ENCODE results near the gene TENM3.

The TENM3 gene

GRCh38 chr4:182411391-182411790, 168.2 kb downstream of the TENM3 start:
- DNase-seq (ENCODE audit: low spot score), result no peak
- Mint-ChIP-seq H3K27ac (no peak overlapping the region), H3K36me3 (ENCODE audit: low read depth) (no peaks in the 10 kb centered on the region), H3K4me1 (ENCODE audit: low read depth) (no peaks in the 10 kb centered on the region), H3K27me3 (ENCODE audit: low read depth) (no peaks in the 10 kb centered on the region), H3K9me3 (peaks cover 14% of the 10 kb centered on the region), H3K4me3 (no peak overlapping the region)

DNA sequence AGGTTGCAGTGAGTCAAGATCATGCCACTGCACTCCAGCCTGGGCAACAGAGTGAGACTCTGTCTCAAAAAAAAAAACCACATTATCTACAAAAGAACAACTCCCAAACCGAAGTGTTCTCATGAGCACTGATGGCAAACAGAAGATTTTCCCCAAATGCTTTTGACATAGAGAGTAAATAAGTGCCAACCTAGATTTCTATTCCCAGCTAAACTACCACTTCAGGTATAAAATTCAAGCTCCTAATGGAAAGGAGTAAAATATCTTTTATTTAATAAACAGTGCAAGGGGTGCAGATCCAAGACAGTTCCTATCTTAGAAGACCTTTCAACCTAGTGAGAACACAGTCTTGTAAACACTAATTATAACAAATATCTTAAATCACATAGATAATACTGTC, 170.3 kb downstream of the TENM3 start:
- Mint-ChIP-seq H3K4me1 (ENCODE audit: low read depth) (no peaks in the 10 kb centered on the region), H3K36me3 (ENCODE audit: low read depth) (no peaks in the 10 kb centered on the region)

DNA sequence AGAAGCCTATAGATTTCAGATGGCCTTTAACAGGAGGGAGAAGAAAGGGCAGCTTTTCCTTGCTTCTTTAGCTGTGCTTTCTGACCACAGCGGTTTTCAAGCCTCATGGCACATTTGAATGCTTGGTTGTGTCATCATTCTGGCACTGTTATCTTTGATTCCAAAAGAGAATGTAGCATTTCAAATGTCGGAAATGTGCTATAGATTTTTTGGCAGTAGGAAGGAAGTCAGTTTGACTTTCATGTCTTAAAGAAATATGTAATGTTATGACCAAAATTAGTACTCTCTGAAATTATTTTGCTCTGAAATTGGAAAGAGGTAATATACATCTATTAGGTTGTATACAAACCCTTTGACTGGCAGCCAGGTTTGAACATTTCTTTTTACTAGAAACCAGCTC, 171.9 kb downstream of the TENM3 start:
- no peak for DNase-seq (ENCODE audit: low spot score)
- Mint-ChIP-seq H3K36me3 (ENCODE audit: low read depth) (no peaks in the 10 kb centered on the region), H3K4me1 (ENCODE audit: low read depth) (no peaks in the 10 kb centered on the region), H3K4me3 (no peak overlapping the region), H3K27ac (no peak overlapping the region), H3K27me3 (ENCODE audit: low read depth) (no peaks in the 10 kb centered on the region), H3K9me3 (peaks cover 14% of the 10 kb centered on the region)

More for the DNA sequence above, 170.3 kb downstream of the TENM3 start:
- Mint-ChIP-seq H3K27me3 (ENCODE audit: low read depth) (no peaks in the 10 kb centered on the region), H3K4me3 (no peak overlapping the region), H3K9me3 (peaks cover 14% of the 10 kb centered on the region), H3K27ac (no peak overlapping the region)
- DNase-seq (ENCODE audit: low spot score), result no peak

- Mint-ChIP-seq H3K4me3 (no peak overlapping the region), H3K27ac (no peak overlapping the region), H3K4me1 (ENCODE audit: low read depth) (no peaks in the 10 kb centered on the region), H3K36me3 (ENCODE audit: low read depth) (no peaks in the 10 kb centered on the region), H3K27me3 (ENCODE audit: low read depth) (no peaks in the 10 kb centered on the region), H3K9me3 (peaks cover 14% of the 10 kb centered on the region)
- DNase-seq (ENCODE audit: low spot score), result no peak
Measured at GRCh38 chr4:182416067-182416466, 172.9 kb downstream of the TENM3 start.

DNA sequence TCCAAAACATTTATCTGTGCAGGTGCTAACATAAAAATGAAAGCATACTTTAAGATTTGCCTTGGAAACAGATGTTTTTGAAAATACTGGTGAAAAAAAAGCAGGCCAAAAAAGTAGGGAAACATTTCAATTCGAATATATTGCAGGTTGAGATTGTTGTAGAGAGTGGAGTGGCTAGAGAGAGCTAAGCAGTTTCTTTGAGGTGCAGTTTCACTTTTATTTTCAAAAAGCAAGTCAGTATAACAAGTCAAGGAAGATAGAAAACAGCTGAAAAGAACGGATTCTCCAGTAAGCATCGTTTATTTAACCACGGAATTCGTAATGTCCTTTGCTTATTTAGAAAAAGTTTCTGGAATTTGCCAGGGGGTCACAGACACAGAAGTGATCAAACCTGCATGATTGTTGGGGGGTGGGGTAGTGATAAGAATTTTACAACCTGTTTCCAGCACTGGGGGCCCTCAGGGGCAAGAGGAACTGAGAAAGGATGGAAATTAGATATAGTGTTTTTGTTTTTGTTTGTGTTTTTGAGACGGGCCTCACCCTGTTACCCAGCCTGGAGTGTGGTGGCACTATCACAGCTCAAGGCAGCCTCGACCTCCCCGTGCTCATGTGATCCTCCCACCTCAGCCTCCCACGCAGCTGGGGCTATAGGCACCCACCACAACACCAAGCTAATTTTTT, 175.0 kb downstream of the TENM3 start:
- Mint-ChIP-seq H3K27ac (no peak overlapping the region), H3K36me3 (ENCODE audit: low read depth) (no peaks in the 10 kb centered on the region), H3K4me3 (no peak overlapping the region), H3K27me3 (ENCODE audit: low read depth) (no peaks in the 10 kb centered on the region), H3K4me1 (ENCODE audit: low read depth) (no peaks in the 10 kb centered on the region), H3K9me3 (peaks cover 6% of the 10 kb centered on the region)
- no peak for DNase-seq (ENCODE audit: low spot score)

GRCh38 chr4:182420189-182420588, 177.0 kb downstream of the TENM3 start:
- H3K27ac Mint-ChIP-seq, result no peak overlapping the region
- no peaks in the 10 kb centered on the region for H3K4me1 Mint-ChIP-seq (ENCODE audit: low read depth)
- no peaks in the 10 kb centered on the region for H3K9me3 Mint-ChIP-seq

GRCh38 chr4:182421753-182422152, 178.6 kb downstream of the TENM3 start:
- DNase-seq (ENCODE audit: low spot score), result no peak
- Mint-ChIP-seq H3K27ac (no peak overlapping the region), H3K27me3 (ENCODE audit: low read depth) (no peaks in the 10 kb centered on the region), H3K4me3 (no peak overlapping the region), H3K36me3 (ENCODE audit: low read depth) (no peaks in the 10 kb centered on the region), H3K9me3 (no peaks in the 10 kb centered on the region), H3K4me1 (ENCODE audit: low read depth) (no peaks in the 10 kb centered on the region)

More at GRCh38 chr4:182420189-182420588, 177.0 kb downstream of the TENM3 start:
- no peak for DNase-seq (ENCODE audit: low spot score)
- Mint-ChIP-seq H3K4me3 (no peak overlapping the region), H3K27me3 (ENCODE audit: low read depth) (no peaks in the 10 kb centered on the region), H3K36me3 (ENCODE audit: low read depth) (no peaks in the 10 kb centered on the region)

DNA sequence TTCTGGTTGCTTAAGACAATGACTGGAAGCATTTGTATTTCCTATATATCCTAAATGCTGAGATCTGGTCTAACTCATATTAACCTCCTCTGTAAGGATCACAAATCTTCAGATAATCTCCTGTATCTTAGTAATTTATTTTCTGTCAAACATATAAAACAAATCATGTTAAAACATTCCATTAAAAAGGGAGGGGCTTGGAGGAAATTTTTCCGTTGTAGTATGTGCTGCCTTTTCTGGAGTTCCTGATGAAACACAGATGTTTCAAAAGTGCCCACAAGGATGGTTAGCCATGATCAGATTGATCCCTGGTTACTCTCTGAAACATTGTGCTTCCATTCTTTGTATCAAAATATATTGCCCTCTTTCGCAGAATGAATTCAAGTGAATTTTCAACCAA, 182.1 kb downstream of the TENM3 start:
- H3K9me3 Mint-ChIP-seq, result no peaks in the 10 kb centered on the region

DNA sequence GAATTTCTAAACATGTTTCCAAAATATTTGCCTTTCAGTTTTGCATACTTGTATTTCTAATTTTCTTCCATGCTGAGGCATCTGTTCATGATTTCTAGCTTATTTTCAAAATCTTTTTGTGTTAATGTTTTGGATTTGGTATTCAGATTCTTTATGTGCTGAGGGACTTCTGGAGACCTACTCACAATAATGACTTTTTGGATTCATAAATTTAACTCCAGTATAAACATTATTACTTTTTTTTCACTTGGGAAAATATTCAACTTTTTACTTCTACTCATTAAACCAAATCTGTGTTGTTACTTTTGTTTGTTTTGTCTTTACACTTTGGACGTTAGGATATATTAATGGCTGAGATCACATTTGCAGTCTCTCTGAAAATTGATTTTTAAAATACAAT, 183.7 kb downstream of the TENM3 start:
- Mint-ChIP-seq H3K27me3 (ENCODE audit: low read depth) (no peaks in the 10 kb centered on the region), H3K27ac (no peak overlapping the region), H3K4me3 (no peak overlapping the region), H3K9me3 (no peaks in the 10 kb centered on the region), H3K36me3 (ENCODE audit: low read depth) (no peaks in the 10 kb centered on the region), H3K4me1 (ENCODE audit: low read depth) (no peaks in the 10 kb centered on the region)
- DNase-seq (ENCODE audit: low spot score), result no peak

More for the DNA sequence above, 182.1 kb downstream of the TENM3 start:
- Mint-ChIP-seq H3K27ac (no peak overlapping the region), H3K36me3 (ENCODE audit: low read depth) (no peaks in the 10 kb centered on the region), H3K4me3 (no peak overlapping the region), H3K4me1 (ENCODE audit: low read depth) (no peaks in the 10 kb centered on the region), H3K27me3 (ENCODE audit: low read depth) (no peaks in the 10 kb centered on the region)
- no peak for DNase-seq (ENCODE audit: low spot score)

DNA sequence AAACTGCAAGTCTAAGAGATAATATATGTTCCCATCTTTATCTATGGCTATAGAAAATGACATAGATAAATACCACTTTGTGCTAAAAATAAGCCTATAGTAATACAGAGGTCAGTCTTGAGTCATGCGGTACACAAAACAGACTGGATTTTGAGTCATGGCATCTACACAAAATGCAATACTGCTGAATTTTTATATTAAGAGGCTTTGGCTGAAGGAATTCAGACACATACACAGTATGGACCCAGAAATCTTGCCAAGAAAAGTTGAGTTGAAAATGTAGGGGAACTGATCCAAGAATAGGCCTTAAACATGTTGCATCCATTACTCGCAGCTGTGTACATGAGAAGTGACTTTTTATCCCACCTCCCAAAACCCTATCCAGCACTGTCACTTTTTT, 184.4 kb downstream of the TENM3 start:
- no peaks in the 10 kb centered on the region for H3K36me3 Mint-ChIP-seq (ENCODE audit: low read depth)
- no peak overlapping the region for H3K4me3 Mint-ChIP-seq
- H3K4me1 Mint-ChIP-seq (ENCODE audit: low read depth), result no peaks in the 10 kb centered on the region
- H3K27ac Mint-ChIP-seq, result no peak overlapping the region
- H3K9me3 Mint-ChIP-seq, result no peaks in the 10 kb centered on the region
- DNase-seq (ENCODE audit: low spot score), result no peak
- H3K27me3 Mint-ChIP-seq (ENCODE audit: low read depth), result no peaks in the 10 kb centered on the region

GRCh38 chr4:182429896-182430295, 186.7 kb downstream of the TENM3 start:
- no peaks in the 10 kb centered on the region for H3K36me3 Mint-ChIP-seq (ENCODE audit: low read depth)
- no peak for DNase-seq (ENCODE audit: low spot score)
- H3K4me1 Mint-ChIP-seq (ENCODE audit: low read depth), result no peaks in the 10 kb centered on the region
- no peak overlapping the region for H3K27ac Mint-ChIP-seq
- no peaks in the 10 kb centered on the region for H3K9me3 Mint-ChIP-seq
- no peaks in the 10 kb centered on the region for H3K27me3 Mint-ChIP-seq (ENCODE audit: low read depth)
- H3K4me3 Mint-ChIP-seq, result no peak overlapping the region

- Mint-ChIP-seq H3K27me3 (ENCODE audit: low read depth) (no peaks in the 10 kb centered on the region), H3K4me3 (no peak overlapping the region)
Measured at GRCh38 chr4:182432819-182433218, 189.6 kb downstream of the TENM3 start.

GRCh38 chr4:182434720-182435119, 191.5 kb downstream of the TENM3 start:
- Mint-ChIP-seq H3K27ac (no peak overlapping the region), H3K36me3 (ENCODE audit: low read depth) (no peaks in the 10 kb centered on the region), H3K27me3 (ENCODE audit: low read depth) (no peaks in the 10 kb centered on the region), H3K4me3 (no peak overlapping the region), H3K4me1 (ENCODE audit: low read depth) (no peaks in the 10 kb centered on the region), H3K9me3 (no peaks in the 10 kb centered on the region)
- no peak for DNase-seq (ENCODE audit: low spot score)

More at GRCh38 chr4:182432819-182433218, 189.6 kb downstream of the TENM3 start:
- Mint-ChIP-seq H3K4me1 (ENCODE audit: low read depth) (no peaks in the 10 kb centered on the region), H3K36me3 (ENCODE audit: low read depth) (no peaks in the 10 kb centered on the region), H3K27ac (no peak overlapping the region), H3K9me3 (no peaks in the 10 kb centered on the region)
- DNase-seq (ENCODE audit: low spot score), result no peak

- no peaks in the 10 kb centered on the region for H3K4me1 Mint-ChIP-seq (ENCODE audit: low read depth)
- no peaks in the 10 kb centered on the region for H3K27me3 Mint-ChIP-seq (ENCODE audit: low read depth)
- no peak overlapping the region for H3K4me3 Mint-ChIP-seq
- DNase-seq (ENCODE audit: low spot score), result no peak
- no peaks in the 10 kb centered on the region for H3K36me3 Mint-ChIP-seq (ENCODE audit: low read depth)
- H3K9me3 Mint-ChIP-seq, result no peaks in the 10 kb centered on the region
- H3K27ac Mint-ChIP-seq, result no peak overlapping the region
Measured at GRCh38 chr4:182435401-182435800, 192.2 kb downstream of the TENM3 start.

GRCh38 chr4:182443070-182443469, 199.9 kb downstream of the TENM3 start:
- no peak for DNase-seq (ENCODE audit: low spot score)

More at GRCh38 chr4:182443070-182443469, 199.9 kb downstream of the TENM3 start:
- no peaks in the 10 kb centered on the region for H3K9me3 Mint-ChIP-seq
- H3K4me3 Mint-ChIP-seq, result no peak overlapping the region
- H3K27me3 Mint-ChIP-seq (ENCODE audit: low read depth), result peaks cover 28% of the 10 kb centered on the region
- H3K36me3 Mint-ChIP-seq (ENCODE audit: low read depth), result no peaks in the 10 kb centered on the region
- no peaks in the 10 kb centered on the region for H3K4me1 Mint-ChIP-seq (ENCODE audit: low read depth)
- H3K27ac Mint-ChIP-seq, result no peak overlapping the region
